Parathyroid adenoma (tissue), 2 donors: ENCODE results near the gene SGPP2.
A peak's percentile ranks its signal among the peaks of the same experiment; 100 is the strongest.
"Not testable (repeated sequence)": the region's sequence is repeated elsewhere in the genome, so short reads cannot be mapped to it uniquely, and the experiment has no call there.

Experiments used
- H2AFZ ChIP-seq: fragments of 300-600 bp; sonication (generic); one replicate; pipeline ENCODE4 v1.7.0; 2017; ENCODE audit warnings: antibody characterized with exemption, mild to moderate bottlenecking
- H3K27ac ChIP-seq: fragments of 300-600 bp; sonication (generic); one replicate; pipeline ENCODE4 v1.7.0; 2017
- H3K27me3 ChIP-seq: fragments of 300-600 bp; sonication (generic); one replicate; pipeline ENCODE4 v1.7.0; 2017; ENCODE audit warnings: low read length; ENCODE audit not compliant: control insufficient read depth, insufficient read depth
- H3K36me3 ChIP-seq: fragments of 300-600 bp; sonication (generic); one replicate; pipeline ENCODE4 v1.7.0; 2017; ENCODE audit warnings: low read length; ENCODE audit not compliant: control insufficient read depth, insufficient read depth
- H3K4me1 ChIP-seq: fragments of 300-600 bp; sonication (generic); one replicate; pipeline ENCODE4 v1.7.0; 2017; ENCODE audit warnings: control low read depth
- H3K4me2 ChIP-seq: fragments of 300-600 bp; sonication (generic); one replicate; pipeline ENCODE4 v1.7.0; 2017; ENCODE audit warnings: low read length
- H3K4me3 ChIP-seq: fragments of 300-600 bp; sonication (generic); one replicate; pipeline ENCODE4 v1.7.0; 2017; ENCODE audit warnings: low read depth, low read length
- H3K79me2 ChIP-seq: fragments of 300-600 bp; sonication (generic); one replicate; pipeline ENCODE4 v1.7.0; 2017; ENCODE audit warnings: control low read depth
- H3K9ac ChIP-seq: fragments of 300-600 bp; sonication (generic); one replicate; pipeline ENCODE4 v1.7.0; 2017; ENCODE audit warnings: mild to moderate bottlenecking
- H3K9me3 ChIP-seq: fragments of 300-600 bp; sonication (generic); one replicate; pipeline ENCODE4 v1.7.0; 2017; ENCODE audit warnings: low read length; ENCODE audit not compliant: control insufficient read depth
- CTCF ChIP-seq: fragments of 300-600 bp; sonication (generic); IDR thresholded peaks from one replicate; pipeline ENCODE4 v1.7.0; 2017; ENCODE audit warnings: antibody characterized with exemption, mild to moderate bottlenecking
- donor health status: primary hyperparathyroidism.

Gene SGPP2

DNA sequence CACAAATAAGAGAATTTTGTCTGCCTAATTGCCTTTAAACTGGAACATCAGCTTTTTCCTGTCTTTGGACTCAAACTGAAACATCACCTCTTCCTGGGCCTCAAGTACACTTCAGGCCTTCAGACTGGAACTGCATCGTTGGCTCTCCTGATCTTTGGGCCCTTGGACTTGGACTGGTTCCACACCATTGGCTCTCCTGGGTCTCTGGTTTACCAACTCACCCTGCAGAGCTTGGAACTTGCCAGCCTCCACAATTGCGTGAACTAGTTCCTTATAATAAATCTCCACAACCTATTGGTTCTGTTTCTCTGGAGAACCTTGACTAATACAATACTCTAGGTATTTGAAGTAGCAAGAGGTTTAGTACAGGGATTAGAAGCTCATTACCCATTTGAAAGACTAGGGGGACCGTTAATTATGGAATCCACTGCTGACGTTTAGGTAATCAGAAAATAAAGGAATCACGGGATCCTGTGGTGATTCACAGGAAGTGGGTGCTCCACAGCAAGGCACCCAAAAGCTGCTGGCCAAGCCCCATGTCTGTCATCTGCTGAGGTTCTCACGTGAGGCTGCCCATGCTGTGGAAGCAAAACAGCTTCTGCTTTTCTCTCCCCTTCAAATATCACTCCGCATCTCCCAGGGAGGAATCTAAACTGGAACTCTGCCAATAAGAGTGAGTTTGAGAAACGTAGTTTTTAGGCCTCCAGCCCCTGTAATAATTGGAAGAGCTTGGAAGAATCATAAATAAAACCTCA is 20.0 kb upstream of the SGPP2 start:
- Histone ChIP-seq H3K9me3 (no peaks in the 10 kb centered on the region), H3K36me3 (no peaks in the 10 kb centered on the region), H3K4me2 (no peak overlapping the region), H3K4me3 (no peak overlapping the region), H3K9ac (no peak overlapping the region), H3K27me3 (no peaks in the 10 kb centered on the region), H2AFZ (no peak overlapping the region), H3K79me2 (no peaks in the 10 kb centered on the region), H3K4me1 (no peaks in the 10 kb centered on the region), H3K27ac (no peak overlapping the region)
- no peak for TF ChIP-seq CTCF

DNA sequence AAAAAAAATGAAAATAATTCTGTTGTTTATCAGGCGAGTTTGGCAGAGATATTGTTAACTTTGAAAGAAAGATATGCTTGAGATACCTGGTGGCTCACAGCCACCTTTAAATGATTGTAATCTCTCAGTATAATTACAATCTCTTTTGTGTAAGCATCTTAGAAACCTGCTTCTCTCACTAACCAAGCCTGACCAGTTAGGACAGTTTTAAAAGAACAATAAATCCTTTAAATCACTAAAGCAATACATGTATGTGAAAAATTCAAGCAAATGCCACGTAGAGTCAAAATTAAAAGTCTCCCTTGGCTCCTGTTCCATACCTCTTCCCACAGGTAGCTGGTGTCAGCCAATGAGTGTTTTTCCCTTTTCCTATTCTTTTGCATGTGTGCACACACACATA is 15.7 kb upstream of the SGPP2 start:
- no peak overlapping the region for H3K4me3 ChIP-seq
- no peak for TF ChIP-seq CTCF
- no peaks in the 10 kb centered on the region for H3K9me3 ChIP-seq

DNA sequence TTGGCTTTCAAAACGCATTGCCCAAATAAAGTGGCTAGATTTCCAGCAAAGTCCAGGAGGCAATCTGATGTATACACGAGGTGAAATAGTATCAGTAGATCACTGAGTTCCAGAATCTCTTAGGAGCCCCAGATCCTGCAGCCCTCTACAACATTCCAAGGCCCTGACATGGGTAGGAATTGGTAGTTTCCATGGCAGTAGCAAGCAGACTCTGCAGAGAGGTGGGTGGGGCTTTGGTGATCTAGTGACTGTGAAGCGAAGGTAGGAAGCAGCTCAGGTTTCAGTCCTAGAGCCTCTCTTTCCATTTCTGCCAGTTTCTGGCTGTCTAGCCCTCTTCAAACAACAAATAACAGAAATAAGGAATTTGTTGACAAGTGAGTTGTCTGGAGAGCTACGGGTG is 13.8 kb upstream of the SGPP2 start:
- TF ChIP-seq CTCF, result no peak
- no peak overlapping the region for H3K9ac ChIP-seq
- H3K4me1 ChIP-seq, result peaks cover 10% of the 10 kb centered on the region

More for the DNA sequence above, 15.7 kb upstream of the SGPP2 start:
- H3K27ac ChIP-seq, result no peak overlapping the region
- no peak overlapping the region for H3K9ac ChIP-seq
- no peaks in the 10 kb centered on the region for H3K36me3 ChIP-seq
- peak overlapping the region; percentile 33 for H3K4me2 ChIP-seq
- peak overlapping the region; percentile 8 for H2AFZ ChIP-seq
- H3K27me3 ChIP-seq, result no peaks in the 10 kb centered on the region
- peaks cover 10% of the 10 kb centered on the region for H3K4me1 ChIP-seq
- no peaks in the 10 kb centered on the region for H3K79me2 ChIP-seq

DNA sequence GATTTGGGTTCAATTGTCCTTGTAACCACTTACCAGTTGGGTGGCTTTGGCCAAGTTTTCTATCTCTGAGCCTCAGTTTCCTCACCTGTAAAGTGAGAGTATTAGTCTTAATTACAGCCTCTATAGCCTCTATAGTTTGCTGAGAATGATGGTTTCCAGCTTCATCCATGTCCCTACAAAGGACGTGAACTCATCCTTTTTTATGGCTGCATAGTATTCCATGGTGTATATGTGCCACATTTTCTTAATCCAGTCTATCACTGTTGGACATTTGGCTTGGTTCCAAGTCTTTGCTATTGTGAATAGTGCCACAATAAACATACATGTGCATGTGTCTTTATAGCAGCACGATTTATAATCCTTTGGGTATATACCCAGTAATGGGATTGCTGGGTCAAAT is 12.0 kb upstream of the SGPP2 start:
- H3K4me2 ChIP-seq, H3K27ac ChIP-seq, H3K79me2 ChIP-seq, H3K9ac ChIP-seq, H3K4me3 ChIP-seq, H3K9me3 ChIP-seq, H3K27me3 ChIP-seq, H3K36me3 ChIP-seq, H2AFZ ChIP-seq, H3K4me1 ChIP-seq: not testable (repeated sequence)

More for the DNA sequence above, 13.8 kb upstream of the SGPP2 start:
- Histone ChIP-seq H2AFZ (peak overlapping the region; percentile 53), H3K4me3 (no peak overlapping the region), H3K4me2 (peak overlapping the region; percentile 40), H3K79me2 (no peaks in the 10 kb centered on the region), H3K27ac (peak overlapping the region; percentile 42), H3K27me3 (no peaks in the 10 kb centered on the region), H3K9me3 (no peaks in the 10 kb centered on the region), H3K36me3 (no peaks in the 10 kb centered on the region)

GRCh38 chr2:222413295-222413911 is 10.9 kb upstream of the SGPP2 start:
- TF ChIP-seq CTCF, result no peak
- H3K9ac ChIP-seq, result no peak overlapping the region
- peaks cover 10% of the 10 kb centered on the region for H3K4me1 ChIP-seq
- H3K27ac ChIP-seq, result no peak overlapping the region
- H3K9me3 ChIP-seq, result no peaks in the 10 kb centered on the region
- no peaks in the 10 kb centered on the region for H3K79me2 ChIP-seq
- no peak overlapping the region for H3K4me2 ChIP-seq
- H3K36me3 ChIP-seq, result no peaks in the 10 kb centered on the region
- no peaks in the 10 kb centered on the region for H3K27me3 ChIP-seq
- no peak overlapping the region for H2AFZ ChIP-seq
- H3K4me3 ChIP-seq, result no peak overlapping the region
